K562 (cell line): ENCODE results near the gene FOXA3. TPM values are rescaled to one million over a fixed set of nuclear protein-coding genes. Genes with fewer than 3 reads are reported as not detected.
A peak's percentile ranks its signal among the peaks of the same experiment; 100 is the strongest.

Experiments
- ATAC-seq: fragments of 200-7000 bp; cut with Tn5 transposase; 3 replicates; pipeline ENCODE4 v1.9.1; 2020; ENCODE audit warnings: moderate library complexity
- BruUV-seq: library from RNA; stranded (reverse); fragments of 400-500 nt; replicated peaks from 2 replicates; lab custom pipeline; 2021; lab: Mats Ljungman, UMichigan
- CTCF ChIA-PET: fragments of 300-600 bp; formaldehyde crosslinking; extraction: SDS; loops from one replicate; lab custom pipeline; 2021; ENCODE audit warnings: low intra/inter-chr PET ratio; lab: Yijun Ruan, JAX
- POLR2A ChIA-PET: fragments of 300-600, 350-650 bp; sonication (Branson Sonifier 250); formaldehyde crosslinking; extraction: SDS; loops from one replicate; lab custom pipeline; 2021; ENCODE audit warnings: antibody characterized with exemption, inconsistent platforms; lab: Yijun Ruan, JAX
- DNase-seq, 4 experiments: peaks; one replicate each; pipeline versions ENCODE4 v3.0.0 to v3.0.0-alpha.2; 2011 to 2018; ENCODE audit warnings: low spot score in 3 of 4, mixed read lengths in 3 of 4; ENCODE audit errors: extremely low read depth in 1 of 4
- FAIRE-seq: peaks from 2 replicates; lab custom pipeline; 2011; peaks lifted over from hg19 to GRCh38; lab: Jason Lieb, UNC
- H2AFZ ChIP-seq: 2 replicates; pipeline ENCODE4 v1.6.0; 2011; ENCODE audit warnings: low read depth, low read length, control low read depth, inconsistent platforms
- H3K27ac ChIP-seq: fragments of 200-600 bp; 3 replicates; pipeline ENCODE4 v1.8.0; 2011; ENCODE audit warnings: low read depth, mild to moderate bottlenecking, control low read depth, inconsistent platforms, low read length, moderate library complexity, mixed read lengths; ENCODE audit errors: extremely low read depth
- H3K27me3 ChIP-seq, 2 experiments: fragments of 300-600 bp in 1 of 2; 2 replicates in 1 of 2; 3 replicates in 1 of 2; pipeline versions ENCODE4 v1.6.0 to v1.8.0; 2011; ENCODE audit warnings: inconsistent platforms in 2 of 2, low read length in 2 of 2, mild to moderate bottlenecking in 1 of 2, mixed read lengths in 1 of 2, moderate library complexity in 1 of 2; ENCODE audit not compliant: control insufficient read depth in 2 of 2, insufficient read depth in 2 of 2
- H3K36me3 ChIP-seq: fragments of 300-600 bp; 3 replicates; pipeline ENCODE4 v1.8.0; 2011; ENCODE audit warnings: mild to moderate bottlenecking, low read length, inconsistent platforms; ENCODE audit not compliant: control insufficient read depth, insufficient read depth
- H3K4me1 ChIP-seq, 2 experiments: fragments of 200-600 bp in 1 of 2; replicated peaks in 1 of 2; 2 replicates in 1 of 2; 3 replicates in 1 of 2; pipeline versions ENCODE4 v1.5.1 to v1.8.0; 2011; ENCODE audit warnings: inconsistent platforms in 2 of 2, low read length in 2 of 2, mild to moderate bottlenecking in 1 of 2, mixed read lengths in 1 of 2, moderate library complexity in 1 of 2; ENCODE audit not compliant: control insufficient read depth in 2 of 2, insufficient read depth in 2 of 2
- H3K4me2 ChIP-seq: 2 replicates; pipeline ENCODE4 v1.6.1; 2011; ENCODE audit warnings: low read length, control low read depth, inconsistent platforms, mixed read lengths; ENCODE audit not compliant: insufficient read depth
- H3K4me3 ChIP-seq: fragments of 200-600 bp; sonication (generic), shearing (Covaris generic); 2 replicates; pipeline ENCODE4 v1.5.1; 2016; ENCODE audit warnings: control low read depth, inconsistent platforms
- H3K79me2 ChIP-seq: fragments of 200-600 bp; 3 replicates; pipeline ENCODE4 v1.8.0; 2011; ENCODE audit warnings: low read length, inconsistent platforms; ENCODE audit not compliant: control insufficient read depth, insufficient read depth
- H3K9ac ChIP-seq, 2 experiments: 2 replicates each; pipeline versions ENCODE4 v1.6.0 to v1.6.1; 2011; ENCODE audit warnings: low read depth in 2 of 2, low read length in 2 of 2, control low read depth in 1 of 2, inconsistent platforms in 1 of 2, mild to moderate bottlenecking in 1 of 2, mixed read lengths in 1 of 2; ENCODE audit not compliant: insufficient read depth in 1 of 2
- H3K9me1 ChIP-seq: one replicate; pipeline ENCODE4 v1.6.0; 2011; ENCODE audit warnings: inconsistent platforms, mild to moderate bottlenecking, low read length, moderate library complexity; ENCODE audit not compliant: control insufficient read depth, insufficient read depth
- H3K9me3 ChIP-seq: replicated peaks from 2 replicates; pipeline ENCODE4 v1.5.1; 2011; ENCODE audit warnings: low read depth, low read length, inconsistent platforms; ENCODE audit not compliant: control insufficient read depth, insufficient read depth
- H4K20me1 ChIP-seq: replicated peaks from 2 replicates; pipeline ENCODE4 v1.6.1; 2011; ENCODE audit warnings: low read length, inconsistent platforms, mixed read lengths; ENCODE audit not compliant: control insufficient read depth, insufficient read depth
- ATF3 ChIP-seq, 2 experiments: fragments of 450-650 bp in 1 of 2; sonication (generic) in 1 of 2; formaldehyde crosslinking in 1 of 2; IDR thresholded peaks in 1 of 2; conservative IDR thresholded peaks in 1 of 2; 2 replicates each; pipeline versions ENCODE4 v1.6.1 to v1.8.1; 2016 to 2023; ENCODE audit warnings: mild to moderate bottlenecking in 2 of 2, moderate library complexity in 2 of 2, inconsistent platforms in 1 of 2, missing genetic modification reagents in 1 of 2
- ELF4 ChIP-seq: fragments of 450-650 bp; formaldehyde crosslinking; IDR thresholded peaks from 2 replicates; pipeline ENCODE4 v1.4.0; 2022; ENCODE audit warnings: missing genetic modification characterization
- GABPA ChIP-seq: fragments of 200-800 bp; sonication (Bioruptor generic); conservative IDR thresholded peaks from 2 replicates; pipeline ENCODE4 v1.6.1; 2016; ENCODE audit warnings: low read depth, missing genetic modification characterization, missing compliant biosample characterization
- HEY1 ChIP-seq: fragments of 250-450 bp; sonication (Bioruptor Pico); IDR thresholded peaks from 2 replicates; pipeline ENCODE4 v1.5.0; 2020; ENCODE audit warnings: mild to moderate bottlenecking, moderate library complexity, borderline replicate concordance
- KDM5B ChIP-seq: fragments of 200-600 bp; sonication (generic); IDR thresholded peaks from 2 replicates; pipeline ENCODE4 v1.6.1; 2012; ENCODE audit warnings: low read depth, mild to moderate bottlenecking, moderate library complexity, low read length, control low read depth, inconsistent platforms; ENCODE audit not compliant: insufficient replicate concordance
- L3MBTL2 ChIP-seq: fragments of 450-650 bp; IDR thresholded peaks from 2 replicates; pipeline ENCODE4 v1.6.1; 2016; ENCODE audit warnings: mild to moderate bottlenecking, moderate library complexity
- MIER1 ChIP-seq: fragments of 450-650 bp; IDR thresholded peaks from 2 replicates; pipeline ENCODE4 v1.6.1; 2016; ENCODE audit warnings: antibody characterized with exemption, mild to moderate bottlenecking, low read depth
- POLR2G ChIP-seq: fragments of 200-400 bp; formaldehyde crosslinking; IDR thresholded peaks from 2 replicates; pipeline ENCODE4 v1.6.1; 2017; ENCODE audit warnings: low read depth, mild to moderate bottlenecking, antibody characterized with exemption, low read length, moderate library complexity
- TAF9B ChIP-seq: fragments of 450-650 bp; IDR thresholded peaks from 2 replicates; pipeline ENCODE4 v1.6.1; 2018; ENCODE audit warnings: mild to moderate bottlenecking; ENCODE audit not compliant: partially characterized antibody
- ZBTB7A ChIP-seq: IDR thresholded peaks from 2 replicates; pipeline ENCODE4 v1.6.1; 2011; ENCODE audit warnings: low read depth, mild to moderate bottlenecking, low read length, moderate library complexity, borderline replicate concordance; ENCODE audit not compliant: control insufficient read depth
- ZNF766 ChIP-seq: fragments of 200-800 bp; sonication (Bioruptor generic); conservative IDR thresholded peaks from 2 replicates; pipeline ENCODE4 v1.6.1; 2016; ENCODE audit warnings: missing genetic modification characterization, missing compliant biosample characterization
- WGBS: fragments of 100-300 bp; shearing (Covaris generic); methylation state at CpG from one replicate; pipeline ENCODE4 v1.1.6; 2016; ENCODE audit warnings: low coverage, mixed read lengths; ENCODE audit not compliant: insufficient coverage; ENCODE audit errors: missing lambda C conversion rate; 5-methylcytosine and 5-hydroxymethylcytosine counted together
- in situ Hi-C: fragments of 300-500 bp; cut with MboI; formaldehyde crosslinking; loops from 4 replicates; pipeline ENCODE4 v1.15.0; 2018; ENCODE audit warnings: inconsistent platforms, mixed read lengths
- intact Hi-C: fragments of 100-400 bp; cut with micrococcal nuclease; formaldehyde crosslinking; loops from 2 replicates; pipeline ENCODE4 v1.14.2; 2022
- polyA plus RNA-seq, 8 experiments: library from polyadenylated mRNA; depleted of rRNA in 4 of 8; stranded (reverse) in 5 of 8; unstranded in 3 of 8; fragments of >200 nt; fragmentation: Nextera tagmentation in 2 of 8; fragmentation: Illumina TruSeq in 1 of 8; extraction: Ambion mirVana in 2 of 8; extraction: Trizol in 1 of 8; gene quantifications; 2 replicates each; pipeline versions ENCODE4 v1.2.1 to v1.2.3, GENCODE V29; 2011 to 2014; ENCODE audit warnings: inconsistent platforms in 1 of 8, missing spikeins in 1 of 8
- total RNA-seq, 7 experiments: library from RNA; depleted of rRNA in 6 of 7; stranded (reverse); fragments of >200 nt in 6 of 7; fragmentation: Illumina TruSeq in 2 of 7; extraction: Trizol in 2 of 7; gene quantifications; 2 replicates each; pipeline versions ENCODE4 v1.2.1 to v1.2.3, GENCODE V29; 2011 to 2021; ENCODE audit warnings: low replicate concordance in 1 of 7
- TF ChIP-seq, protein P1 (sequence below), 2 experiments: fragments of 200-800 bp in 1 of 2; sonication (Bioruptor generic) in 1 of 2; sonication (generic) in 1 of 2; formaldehyde crosslinking in 1 of 2; IDR thresholded peaks in 1 of 2; conservative IDR thresholded peaks in 1 of 2; 2 replicates each; pipeline versions ENCODE4 v1.5.0 to v1.6.1; 2016 to 2020; ENCODE audit warnings: missing compliant biosample characterization in 1 of 2, missing genetic modification characterization in 1 of 2, missing genetic modification reagents in 1 of 2
- TF ChIP-seq, protein P2 (sequence below): sonication (generic); formaldehyde crosslinking; IDR thresholded peaks from 2 replicates; pipeline ENCODE4 v1.8.1; 2022; ENCODE audit warnings: missing genetic modification reagents
- TF ChIP-seq, protein P3 (sequence below): fragments of 200-800 bp; sonication (Bioruptor generic); IDR thresholded peaks from 2 replicates; pipeline ENCODE4 v1.6.1; 2017; ENCODE audit warnings: missing genetic modification characterization, missing compliant biosample characterization

FOXA3 gene
- total and polyA plus RNA-seq, 9 of the 15 experiments (the other 6 are each of a cell fraction or from before 2014, with no cell fraction given), result 1.3 to 15.5 (median 4.7) TPM

- no TSS peak for BruUV-seq
- H3K4me1 ChIP-seq, result peaks cover 40 to 51% of the 10 kb centered on the region in 2 experiments
- DNase-seq, result no peak
- H3K27me3 ChIP-seq, result no peaks in the 10 kb centered on the region
- TF ChIP-seq KDM5B (no peak), TAF9B (no peak), ZBTB7A (0 out of 2 replicates have a peak, but pooled peaks have one; percentile 47), GABPA (tag) (no peak), ELF4 (CRISPR knock-in tag) (no peak), ATF3 (IDR thresholded peaks at IDR 0.05) (no peak), ATF3 (CRISPR knock-in tag; conservative IDR thresholded peaks at IDR 0.05) (no peak), ZNF766 (CRISPR knock-in tag) (no peak), HEY1 (CRISPR knock-in tag) (no peak), POLR2G (peak; percentile 41; the same call in 1 of the 2 replicates), MIER1 (no peak), L3MBTL2 (no peak)
- TF ChIP-seq, protein P1, sequence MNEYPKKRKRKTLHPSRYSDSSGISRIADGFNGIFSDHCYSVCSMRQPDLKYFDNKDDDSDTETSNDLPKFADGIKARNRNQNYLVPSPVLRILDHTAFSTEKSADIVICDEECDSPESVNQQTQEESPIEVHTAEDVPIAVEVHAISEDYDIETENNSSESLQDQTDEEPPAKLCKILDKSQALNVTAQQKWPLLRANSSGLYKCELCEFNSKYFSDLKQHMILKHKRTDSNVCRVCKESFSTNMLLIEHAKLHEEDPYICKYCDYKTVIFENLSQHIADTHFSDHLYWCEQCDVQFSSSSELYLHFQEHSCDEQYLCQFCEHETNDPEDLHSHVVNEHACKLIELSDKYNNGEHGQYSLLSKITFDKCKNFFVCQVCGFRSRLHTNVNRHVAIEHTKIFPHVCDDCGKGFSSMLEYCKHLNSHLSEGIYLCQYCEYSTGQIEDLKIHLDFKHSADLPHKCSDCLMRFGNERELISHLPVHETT (CRISPR knock-in tag; conservative IDR thresholded peaks at IDR 0.05 in 1 of 2, IDR thresholded peaks at IDR 0.05 in 1 of 2), result no peak
- TF ChIP-seq, protein P2, sequence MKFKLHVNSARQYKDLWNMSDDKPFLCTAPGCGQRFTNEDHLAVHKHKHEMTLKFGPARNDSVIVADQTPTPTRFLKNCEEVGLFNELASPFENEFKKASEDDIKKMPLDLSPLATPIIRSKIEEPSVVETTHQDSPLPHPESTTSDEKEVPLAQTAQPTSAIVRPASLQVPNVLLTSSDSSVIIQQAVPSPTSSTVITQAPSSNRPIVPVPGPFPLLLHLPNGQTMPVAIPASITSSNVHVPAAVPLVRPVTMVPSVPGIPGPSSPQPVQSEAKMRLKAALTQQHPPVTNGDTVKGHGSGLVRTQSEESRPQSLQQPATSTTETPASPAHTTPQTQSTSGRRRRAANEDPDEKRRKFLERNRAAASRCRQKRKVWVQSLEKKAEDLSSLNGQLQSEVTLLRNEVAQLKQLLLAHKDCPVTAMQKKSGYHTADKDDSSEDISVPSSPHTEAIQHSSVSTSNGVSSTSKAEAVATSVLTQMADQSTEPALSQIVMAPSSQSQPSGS (CRISPR knock-in tag), result no peak
- TF ChIP-seq, protein P3, sequence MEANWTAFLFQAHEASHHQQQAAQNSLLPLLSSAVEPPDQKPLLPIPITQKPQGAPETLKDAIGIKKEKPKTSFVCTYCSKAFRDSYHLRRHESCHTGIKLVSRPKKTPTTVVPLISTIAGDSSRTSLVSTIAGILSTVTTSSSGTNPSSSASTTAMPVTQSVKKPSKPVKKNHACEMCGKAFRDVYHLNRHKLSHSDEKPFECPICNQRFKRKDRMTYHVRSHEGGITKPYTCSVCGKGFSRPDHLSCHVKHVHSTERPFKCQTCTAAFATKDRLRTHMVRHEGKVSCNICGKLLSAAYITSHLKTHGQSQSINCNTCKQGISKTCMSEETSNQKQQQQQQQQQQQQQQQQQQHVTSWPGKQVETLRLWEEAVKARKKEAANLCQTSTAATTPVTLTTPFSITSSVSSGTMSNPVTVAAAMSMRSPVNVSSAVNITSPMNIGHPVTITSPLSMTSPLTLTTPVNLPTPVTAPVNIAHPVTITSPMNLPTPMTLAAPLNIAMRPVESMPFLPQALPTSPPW (CRISPR knock-in tag), result no peak
- TF ChIP-seq, all 486 proteins: peak for 2
- FAIRE-seq (no peak), ATAC-seq (no peak)
- Histone ChIP-seq H3K36me3 (peaks cover 9% of the 10 kb centered on the region), H3K79me2 (peaks cover 3% of the 10 kb centered on the region; the same call in 1 of the 3 replicates), H3K4me2 (no peak overlapping the region), H3K4me3 (no peak overlapping the region), H3K9ac (no peak overlapping the region), H2AFZ (no peak overlapping the region), H4K20me1 (no peaks in the 10 kb centered on the region), H3K9me3 (no peaks in the 10 kb centered on the region), H3K27ac (peak overlapping the region; percentile 72; the same call in 1 of the 3 replicates), H3K9me1 (no peaks in the 10 kb centered on the region)
- WGBS, result 92% methylated on average over 28 of the region's 34 CpGs
- in situ Hi-C loops, result no loop called here
- CTCF ChIA-PET, result no interaction called here
- intact Hi-C loops, result no loop called here
- POLR2A ChIA-PET, result interaction anchor here (0.6 kb wide), 1 partner anchor 8 kb away, joined by 4 read pairs; the partner anchor contains the start of gene FOXA3
Observed at GRCh38 chr19:45872095-45872919, 8.2 kb downstream of the FOXA3 start.
